ENCODE data around the gene CTSK.
"Not testable (repeated sequence)": the region's sequence is repeated elsewhere in the genome, so short reads cannot be mapped to it uniquely, and the experiment has no call there.

DNA sequence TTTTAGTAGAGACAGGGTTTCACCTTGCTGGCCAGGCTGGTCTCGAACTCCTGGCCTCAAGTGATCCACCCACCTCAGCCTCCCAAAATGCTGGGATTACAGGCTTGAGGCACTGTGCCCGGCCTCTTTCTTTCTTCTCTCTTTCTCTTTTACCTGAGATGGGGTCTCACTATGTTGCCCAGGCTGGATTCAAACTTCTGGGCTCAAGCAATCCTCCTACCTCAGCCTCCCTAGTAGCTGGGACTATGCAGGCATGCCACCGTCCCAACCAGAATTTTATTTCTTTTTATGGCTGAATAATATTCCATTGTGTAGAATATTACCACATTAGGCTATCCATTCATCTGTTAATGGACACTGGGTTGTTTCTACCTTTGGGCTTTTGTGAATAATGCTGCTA lies 14.3 kb downstream of the CTSK start:
- not testable (repeated sequence) for TF ChIP-seq PHF8 (CRISPR knock-in tag; IDR thresholded peaks at IDR 0.05); BRCA1 (CRISPR knock-in tag; IDR thresholded peaks at IDR 0.05); FOSL1 (CRISPR knock-in tag; IDR thresholded peaks at IDR 0.05; ENCODE audit: borderline replicate concordance)

Measured in HepG2 (cell line).